PFSK-1 (cell line): ENCODE results near the gene SLC38A2.

Experiments used
- FOXP2 ChIP-seq: optimal IDR thresholded peaks from 2 replicates; pipeline ENCODE3; 2011; ENCODE audit warnings: borderline replicate concordance, control low read depth, inconsistent platforms; ENCODE audit not compliant: insufficient read depth; ENCODE audit errors: extremely low read length, extremely low read depth
- POLR2AphosphoS5 ChIP-seq: IDR thresholded peaks from 2 replicates; pipeline ENCODE4 v1.6.1; 2012; ENCODE audit warnings: low read depth, mild to moderate bottlenecking, control low read depth, low read length, moderate library complexity
- SIN3A ChIP-seq: IDR thresholded peaks from 2 replicates; pipeline ENCODE4 v1.6.1; 2012; ENCODE audit warnings: mild to moderate bottlenecking, low read length, moderate library complexity, borderline replicate concordance; ENCODE audit not compliant: insufficient read depth
- TAF1 ChIP-seq: IDR thresholded peaks from 2 replicates; pipeline ENCODE4 v1.6.1; 2012; ENCODE audit warnings: low read length, control low read depth, borderline replicate concordance; ENCODE audit not compliant: insufficient read depth
- TF ChIP-seq, protein P1 (sequence below), 2 experiments: IDR thresholded peaks; 2 replicates each; pipeline versions ENCODE4 v1.6.1 to v1.8.0; 2011 to 2012; ENCODE audit warnings: low read depth in 2 of 2, low read length in 2 of 2, control low read depth in 1 of 2, inconsistent platforms in 1 of 2, mild to moderate bottlenecking in 1 of 2, moderate library complexity in 1 of 2; ENCODE audit not compliant: insufficient read depth in 1 of 2

Gene SLC38A2

GRCh38 chr12:46413368-46413767 is 40.8 kb upstream of the SLC38A2 start:
- no peak for TF ChIP-seq POLR2AphosphoS5
- TF ChIP-seq SIN3A = no peak
- TF ChIP-seq, protein P1, sequence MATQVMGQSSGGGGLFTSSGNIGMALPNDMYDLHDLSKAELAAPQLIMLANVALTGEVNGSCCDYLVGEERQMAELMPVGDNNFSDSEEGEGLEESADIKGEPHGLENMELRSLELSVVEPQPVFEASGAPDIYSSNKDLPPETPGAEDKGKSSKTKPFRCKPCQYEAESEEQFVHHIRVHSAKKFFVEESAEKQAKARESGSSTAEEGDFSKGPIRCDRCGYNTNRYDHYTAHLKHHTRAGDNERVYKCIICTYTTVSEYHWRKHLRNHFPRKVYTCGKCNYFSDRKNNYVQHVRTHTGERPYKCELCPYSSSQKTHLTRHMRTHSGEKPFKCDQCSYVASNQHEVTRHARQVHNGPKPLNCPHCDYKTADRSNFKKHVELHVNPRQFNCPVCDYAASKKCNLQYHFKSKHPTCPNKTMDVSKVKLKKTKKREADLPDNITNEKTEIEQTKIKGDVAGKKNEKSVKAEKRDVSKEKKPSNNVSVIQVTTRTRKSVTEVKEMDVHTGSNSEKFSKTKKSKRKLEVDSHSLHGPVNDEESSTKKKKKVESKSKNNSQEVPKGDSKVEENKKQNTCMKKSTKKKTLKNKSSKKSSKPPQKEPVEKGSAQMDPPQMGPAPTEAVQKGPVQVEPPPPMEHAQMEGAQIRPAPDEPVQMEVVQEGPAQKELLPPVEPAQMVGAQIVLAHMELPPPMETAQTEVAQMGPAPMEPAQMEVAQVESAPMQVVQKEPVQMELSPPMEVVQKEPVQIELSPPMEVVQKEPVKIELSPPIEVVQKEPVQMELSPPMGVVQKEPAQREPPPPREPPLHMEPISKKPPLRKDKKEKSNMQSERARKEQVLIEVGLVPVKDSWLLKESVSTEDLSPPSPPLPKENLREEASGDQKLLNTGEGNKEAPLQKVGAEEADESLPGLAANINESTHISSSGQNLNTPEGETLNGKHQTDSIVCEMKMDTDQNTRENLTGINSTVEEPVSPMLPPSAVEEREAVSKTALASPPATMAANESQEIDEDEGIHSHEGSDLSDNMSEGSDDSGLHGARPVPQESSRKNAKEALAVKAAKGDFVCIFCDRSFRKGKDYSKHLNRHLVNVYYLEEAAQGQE (IDR thresholded peaks at IDR 0.05; ENCODE audit: insufficient read depth in 1 of 2, low read depth in 2 of 2, low read length in 2 of 2) = no peak
- no peak for TF ChIP-seq TAF1
- no peak for TF ChIP-seq FOXP2

DNA sequence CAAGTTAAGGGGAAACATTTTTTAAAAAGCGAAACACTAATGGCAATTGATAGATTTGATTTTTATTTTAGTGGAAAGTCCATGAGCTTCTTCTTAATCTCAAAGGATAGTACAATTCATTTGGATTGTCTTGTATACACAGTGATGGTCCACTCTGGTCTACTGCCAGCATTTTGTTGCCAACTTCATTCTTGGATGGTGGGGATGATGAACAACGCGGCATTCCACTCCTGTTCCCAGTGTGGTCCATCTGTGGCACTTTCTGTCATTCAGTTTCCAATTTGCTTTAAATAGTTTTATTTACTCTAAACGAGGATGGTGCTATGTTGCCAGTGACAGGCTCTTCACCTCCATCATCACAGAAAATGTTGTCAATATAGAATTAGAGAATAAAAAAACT is 40.3 kb upstream of the SLC38A2 start:
- TF ChIP-seq SIN3A = no peak
- TF ChIP-seq, protein P1 (IDR thresholded peaks at IDR 0.05; ENCODE audit: insufficient read depth in 1 of 2, low read depth in 2 of 2, low read length in 2 of 2) = no peak
- no peak for TF ChIP-seq FOXP2
- no peak for TF ChIP-seq TAF1
- no peak for TF ChIP-seq POLR2AphosphoS5

GRCh38 chr12:46410495-46410894 is 37.9 kb upstream of the SLC38A2 start:
- no peak for TF ChIP-seq POLR2AphosphoS5
- TF ChIP-seq, protein P1 (IDR thresholded peaks at IDR 0.05; ENCODE audit: insufficient read depth in 1 of 2, low read depth in 2 of 2, low read length in 2 of 2) = no peak
- no peak for TF ChIP-seq SIN3A
- TF ChIP-seq FOXP2 = no peak
- TF ChIP-seq TAF1 = no peak

DNA sequence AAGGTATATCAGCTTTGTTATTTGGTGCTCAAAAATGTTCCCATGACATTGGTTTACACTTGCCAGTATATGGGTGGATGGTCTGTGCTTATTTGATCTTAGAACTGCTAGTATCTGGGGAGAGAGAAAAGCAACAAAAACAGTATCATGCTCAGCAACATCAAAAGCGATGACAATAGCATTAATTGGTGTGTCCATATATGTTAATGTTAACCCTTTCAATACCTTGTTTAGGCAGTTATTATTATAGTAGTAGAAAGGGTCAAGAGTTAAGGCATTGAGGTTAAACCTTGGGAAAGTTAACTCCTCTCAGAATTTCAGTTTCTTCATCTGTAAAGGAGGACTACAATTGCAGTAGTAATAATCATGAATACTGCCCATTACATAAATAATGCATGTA is 37.4 kb upstream of the SLC38A2 start:
- TF ChIP-seq, protein P1 (IDR thresholded peaks at IDR 0.05; ENCODE audit: insufficient read depth in 1 of 2, low read depth in 2 of 2, low read length in 2 of 2) = no peak
- no peak for TF ChIP-seq SIN3A
- no peak for TF ChIP-seq TAF1
- TF ChIP-seq FOXP2 = no peak
- TF ChIP-seq POLR2AphosphoS5 = no peak

GRCh38 chr12:46409342-46409741 is 36.8 kb upstream of the SLC38A2 start:
- no peak for TF ChIP-seq SIN3A
